ENCODE measurements around the gene LYRM4.

DNA sequence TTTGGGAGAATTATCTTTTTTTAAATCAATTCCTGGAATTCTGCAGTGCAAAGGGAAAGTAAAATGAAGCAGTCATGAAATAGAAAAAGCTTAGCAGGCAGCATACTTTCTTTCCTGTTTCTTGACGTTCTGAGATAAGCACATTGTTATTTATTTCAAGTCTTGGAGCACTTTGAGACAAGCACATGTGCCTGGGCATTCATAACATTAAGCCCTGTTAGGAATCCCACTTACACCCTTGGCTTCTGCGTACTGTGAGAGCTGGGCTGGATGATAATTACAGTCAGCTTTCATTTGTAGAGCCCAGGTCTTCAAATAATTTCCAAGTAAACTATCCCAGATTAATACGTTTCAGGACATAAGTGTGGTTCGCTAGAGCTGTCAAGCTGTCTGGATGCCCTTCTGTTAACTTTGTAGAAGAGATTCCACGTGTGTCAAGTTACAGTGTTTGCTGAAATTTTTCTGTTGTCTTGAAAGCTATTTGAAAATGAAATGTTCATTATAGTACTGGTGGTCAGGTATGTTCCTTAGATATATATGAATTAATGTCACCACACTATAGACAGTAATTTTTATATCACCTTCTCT lies 9.4 kb upstream of the LYRM4 start:
- TF ChIP-seq CTCF (IDR thresholded peaks at IDR 0.05) (no peak), EZH2 (IDR thresholded peaks at IDR 0.05; ENCODE audit: borderline replicate concordance, insufficient read depth, low read depth, low read length, poor library complexity, severe bottlenecking) (no peak)
